Body of pancreas (tissue), 4 donors: ENCODE data around the gene SPOCK1.

ENCODE experiments used
- CTCF ChIP-seq, 7 experiments: fragments of 450-650 bp in 4 of 7; fragments of 200-600 bp in 3 of 7; sonication (generic) in 3 of 7; IDR thresholded peaks; one replicate each; pipeline ENCODE4 v1.5.1; 2016 to 2019; ENCODE audit warnings: antibody characterized with exemption in 7 of 7
- POLR2A ChIP-seq, 3 donors: fragments of 450-650 bp; IDR thresholded peaks; one replicate each; pipeline ENCODE4 v1.6.1; 2016; ENCODE audit warnings: antibody characterized with exemption in 3 of 3, mild to moderate bottlenecking in 2 of 3

- no peak for TF ChIP-seq CTCF (IDR thresholded peaks at IDR 0.05)
- no peak for TF ChIP-seq POLR2A (IDR thresholded peaks at IDR 0.05)
Observed at GRCh38 chr5:137340881-137341280, 158.2 kb downstream of the SPOCK1 start.
